NB4 (cell line): ENCODE results near the gene LIPA.

Experiments used
- POLR2A ChIP-seq: IDR thresholded peaks from 2 replicates; pipeline ENCODE4 v1.6.1; 2011; ENCODE audit warnings: mild to moderate bottlenecking; ENCODE audit not compliant: insufficient read length; ENCODE audit errors: extremely low read depth
- TF ChIP-seq, protein P1 (sequence below): IDR thresholded peaks from one replicate; pipeline ENCODE4 v1.5.1; 2012; ENCODE audit warnings: low read depth, low read length

- TF ChIP-seq, protein P1, sequence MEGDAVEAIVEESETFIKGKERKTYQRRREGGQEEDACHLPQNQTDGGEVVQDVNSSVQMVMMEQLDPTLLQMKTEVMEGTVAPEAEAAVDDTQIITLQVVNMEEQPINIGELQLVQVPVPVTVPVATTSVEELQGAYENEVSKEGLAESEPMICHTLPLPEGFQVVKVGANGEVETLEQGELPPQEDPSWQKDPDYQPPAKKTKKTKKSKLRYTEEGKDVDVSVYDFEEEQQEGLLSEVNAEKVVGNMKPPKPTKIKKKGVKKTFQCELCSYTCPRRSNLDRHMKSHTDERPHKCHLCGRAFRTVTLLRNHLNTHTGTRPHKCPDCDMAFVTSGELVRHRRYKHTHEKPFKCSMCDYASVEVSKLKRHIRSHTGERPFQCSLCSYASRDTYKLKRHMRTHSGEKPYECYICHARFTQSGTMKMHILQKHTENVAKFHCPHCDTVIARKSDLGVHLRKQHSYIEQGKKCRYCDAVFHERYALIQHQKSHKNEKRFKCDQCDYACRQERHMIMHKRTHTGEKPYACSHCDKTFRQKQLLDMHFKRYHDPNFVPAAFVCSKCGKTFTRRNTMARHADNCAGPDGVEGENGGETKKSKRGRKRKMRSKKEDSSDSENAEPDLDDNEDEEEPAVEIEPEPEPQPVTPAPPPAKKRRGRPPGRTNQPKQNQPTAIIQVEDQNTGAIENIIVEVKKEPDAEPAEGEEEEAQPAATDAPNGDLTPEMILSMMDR, result no peak
- no peak for TF ChIP-seq POLR2A
Measured at GRCh38 chr10:89280508-89280907, 28.9 kb upstream of the LIPA start.
